NB4 (cell line): ENCODE results near the gene SGPL1.

Source experiments
- DNase-seq: peaks from one replicate; pipeline ENCODE4 v3.0.0; 2010; ENCODE audit warnings: low read depth
- H3K4me3 ChIP-seq: one replicate; pipeline ENCODE4 v1.5.1; 2011; ENCODE audit warnings: mild to moderate bottlenecking, low read depth, low read length, moderate library complexity
- CTCF ChIP-seq: IDR thresholded peaks from one replicate; pipeline ENCODE4 v1.5.1; 2012; ENCODE audit warnings: low read depth, low read length
- MAX ChIP-seq: IDR thresholded peaks from 2 replicates; pipeline ENCODE4 v1.6.1; 2011; ENCODE audit warnings: low read depth, low read length
- MYC ChIP-seq: IDR thresholded peaks from 2 replicates; pipeline ENCODE4 v1.6.1; 2011; ENCODE audit warnings: low read depth, low read length
- POLR2A ChIP-seq: IDR thresholded peaks from 2 replicates; pipeline ENCODE4 v1.6.1; 2011; ENCODE audit warnings: mild to moderate bottlenecking; ENCODE audit not compliant: insufficient read length; ENCODE audit errors: extremely low read depth

Gene SGPL1

GRCh38 chr10:70776455-70777005, 39.2 kb upstream of the SGPL1 start:
- TF ChIP-seq CTCF (no peak), POLR2A (no peak), MAX (no peak), MYC (no peak)
- DNase-seq, result no peak
- H3K4me3 ChIP-seq, result no peak overlapping the region

- no peak for DNase-seq
- H3K4me3 ChIP-seq, result no peak overlapping the region
- no peak for TF ChIP-seq MYC
- no peak for TF ChIP-seq POLR2A
- TF ChIP-seq CTCF, result no peak
- TF ChIP-seq MAX, result no peak
Observed at GRCh38 chr10:70777063-70777875, 38.5 kb upstream of the SGPL1 start.

GRCh38 chr10:70778267-70778924, 37.4 kb upstream of the SGPL1 start:
- TF ChIP-seq MAX, result no peak
- no peak for TF ChIP-seq POLR2A
- TF ChIP-seq MYC, result no peak
- no peak for TF ChIP-seq CTCF
- no peak overlapping the region for H3K4me3 ChIP-seq
- DNase-seq, result no peak

- no peak for DNase-seq
- TF ChIP-seq CTCF (no peak), POLR2A (no peak)
- no peak overlapping the region for H3K4me3 ChIP-seq
Observed at GRCh38 chr10:70779088-70779487, 36.7 kb upstream of the SGPL1 start.

- TF ChIP-seq MYC, result no peak
- no peak for TF ChIP-seq CTCF
- no peak for TF ChIP-seq MAX
- DNase-seq, result no peak
- no peak overlapping the region for H3K4me3 ChIP-seq
Observed at GRCh38 chr10:70779511-70780369, 36.0 kb upstream of the SGPL1 start.
